GM18870 (cell line): Measurements from ENCODE around the gene COX19.
A peak's percentile ranks its signal among the peaks of the same experiment; 100 is the strongest.
"Not testable (repeated sequence)": the region's sequence is repeated elsewhere in the genome, so short reads cannot be mapped to it uniquely, and the experiment has no call there.

Source experiments
- ATAC-seq: cut with Tn5 transposase; IDR thresholded peaks from one replicate; pipeline ENCODE4 v1.9.1; 2021; ENCODE audit warnings: moderate library complexity; ENCODE audit not compliant: unreplicated experiment

COX19 gene

GRCh38 chr7:931871-932650, 43.3 kb downstream of the COX19 start:
- no peak for ATAC-seq

GRCh38 chr7:930975-931758, 44.2 kb downstream of the COX19 start:
- no peak for ATAC-seq

- ATAC-seq, result no peak
Measured at GRCh38 chr7:929311-929711, 46.0 kb downstream of the COX19 start.

DNA sequence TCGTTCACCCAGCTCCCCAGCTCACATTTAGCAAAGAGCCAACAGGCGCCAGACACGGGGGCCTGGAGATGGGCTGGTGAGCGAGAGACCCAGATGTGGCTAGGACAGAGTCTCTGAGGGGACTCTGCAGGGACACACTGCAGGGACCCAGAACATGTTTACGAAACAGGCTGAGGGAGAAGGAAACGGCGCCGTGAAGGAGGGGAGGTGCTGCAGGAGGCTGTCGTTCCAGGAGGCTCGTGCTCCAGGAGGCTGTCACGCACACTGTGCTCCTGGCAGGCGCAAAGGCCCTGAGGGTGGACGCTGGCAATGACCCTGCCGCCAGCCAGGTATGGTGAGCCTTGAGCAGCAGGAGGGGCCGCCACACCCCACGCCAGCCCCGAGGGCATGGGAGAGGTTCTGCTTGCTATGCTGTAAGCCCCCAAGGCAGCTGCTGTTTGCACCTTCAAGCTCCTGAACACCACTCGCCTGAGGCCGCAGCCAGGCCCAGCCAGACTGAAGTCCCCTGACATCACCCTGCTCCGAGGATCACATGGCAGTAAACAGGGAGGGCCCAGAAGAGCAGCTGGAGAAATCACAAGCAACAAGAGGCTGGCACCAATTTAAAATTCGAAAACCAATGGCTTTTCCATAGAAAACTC, 48.2 kb downstream of the COX19 start:
- no peak for ATAC-seq

DNA sequence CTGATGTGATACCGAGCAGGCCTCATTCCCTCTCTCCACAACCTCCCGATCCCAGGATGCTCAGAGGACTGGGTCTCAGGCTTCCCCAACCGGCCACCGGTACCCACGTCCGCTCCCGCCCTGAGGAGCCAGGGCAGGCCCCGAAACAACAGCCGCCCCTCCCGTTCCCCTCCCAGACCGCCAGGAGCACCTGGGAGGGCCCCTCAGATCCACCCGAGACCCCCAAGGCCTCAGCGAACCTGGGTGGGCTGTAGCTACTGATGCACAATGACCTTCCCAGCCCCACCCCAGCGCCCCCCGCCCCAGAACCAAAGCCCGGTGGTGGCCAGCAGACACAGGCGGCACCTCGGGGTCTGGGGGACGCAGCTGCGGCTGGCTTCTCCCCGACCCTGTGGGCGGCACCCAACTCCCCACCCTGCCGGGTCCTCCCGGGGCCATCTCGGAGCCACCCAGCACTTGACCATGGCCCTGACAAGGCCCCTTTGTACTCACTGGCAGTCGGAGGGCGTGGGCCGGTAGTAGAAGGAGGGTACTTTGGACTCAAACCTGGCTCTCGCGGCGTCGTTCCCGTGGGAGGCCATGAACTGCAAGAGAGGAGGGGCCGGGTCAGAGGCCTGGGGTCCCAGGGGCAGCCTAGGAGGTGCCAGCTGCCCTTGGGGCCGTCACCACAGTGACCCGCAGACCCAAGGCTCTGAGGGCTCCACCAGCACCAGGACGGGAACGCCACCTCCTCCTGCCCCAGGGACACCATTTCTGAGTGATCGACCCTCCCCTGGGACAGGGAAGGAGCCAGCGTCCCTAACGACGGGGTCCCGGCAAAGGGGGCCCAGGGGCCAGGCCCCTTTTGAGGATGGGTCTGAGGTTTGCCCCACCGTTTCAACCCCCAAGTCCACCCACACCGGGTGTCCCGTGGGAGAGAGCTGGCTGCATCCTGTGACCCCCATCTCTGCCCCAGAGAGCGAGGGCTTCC, 49.0 kb downstream of the COX19 start:
- no peak for ATAC-seq

GRCh38 chr7:925601-926000, 49.7 kb downstream of the COX19 start:
- ATAC-seq, result no peak

DNA sequence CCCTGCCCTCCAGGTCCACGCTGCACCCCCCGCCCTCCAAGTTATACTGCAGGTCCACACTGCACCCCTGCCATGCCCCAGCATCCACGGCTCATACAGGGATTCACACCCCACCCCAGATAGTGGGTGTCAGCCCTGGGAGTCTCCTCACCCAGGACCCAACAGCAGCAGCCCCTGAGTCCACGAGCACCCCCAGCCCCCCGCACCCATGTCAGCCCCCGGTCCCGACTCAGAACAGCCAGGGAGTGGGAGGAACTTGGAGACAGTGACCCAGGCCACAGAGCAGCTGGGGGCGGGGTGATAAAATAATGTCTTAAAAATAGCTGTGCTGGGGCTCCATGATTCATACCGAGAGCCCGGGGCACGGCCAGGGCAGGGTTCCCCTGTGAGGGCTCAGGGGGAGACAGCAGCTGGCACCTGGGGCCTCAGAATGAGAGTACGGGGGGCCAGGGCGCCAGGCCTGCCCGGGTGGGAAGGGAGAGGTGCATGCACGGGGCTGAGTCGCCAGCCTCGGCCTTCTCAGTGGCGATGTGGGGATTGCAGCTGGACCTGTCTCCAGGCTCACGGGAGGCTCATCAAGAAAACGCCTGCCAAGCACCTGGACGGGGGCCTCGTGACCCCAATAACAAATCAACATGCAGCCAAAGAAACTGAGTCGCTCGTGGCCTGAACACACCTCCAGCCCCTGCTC, 50.7 kb downstream of the COX19 start:
- no peak for ATAC-seq

- ATAC-seq, result not testable (repeated sequence)
Measured at GRCh38 chr7:924042-924441, 51.3 kb downstream of the COX19 start.

DNA sequence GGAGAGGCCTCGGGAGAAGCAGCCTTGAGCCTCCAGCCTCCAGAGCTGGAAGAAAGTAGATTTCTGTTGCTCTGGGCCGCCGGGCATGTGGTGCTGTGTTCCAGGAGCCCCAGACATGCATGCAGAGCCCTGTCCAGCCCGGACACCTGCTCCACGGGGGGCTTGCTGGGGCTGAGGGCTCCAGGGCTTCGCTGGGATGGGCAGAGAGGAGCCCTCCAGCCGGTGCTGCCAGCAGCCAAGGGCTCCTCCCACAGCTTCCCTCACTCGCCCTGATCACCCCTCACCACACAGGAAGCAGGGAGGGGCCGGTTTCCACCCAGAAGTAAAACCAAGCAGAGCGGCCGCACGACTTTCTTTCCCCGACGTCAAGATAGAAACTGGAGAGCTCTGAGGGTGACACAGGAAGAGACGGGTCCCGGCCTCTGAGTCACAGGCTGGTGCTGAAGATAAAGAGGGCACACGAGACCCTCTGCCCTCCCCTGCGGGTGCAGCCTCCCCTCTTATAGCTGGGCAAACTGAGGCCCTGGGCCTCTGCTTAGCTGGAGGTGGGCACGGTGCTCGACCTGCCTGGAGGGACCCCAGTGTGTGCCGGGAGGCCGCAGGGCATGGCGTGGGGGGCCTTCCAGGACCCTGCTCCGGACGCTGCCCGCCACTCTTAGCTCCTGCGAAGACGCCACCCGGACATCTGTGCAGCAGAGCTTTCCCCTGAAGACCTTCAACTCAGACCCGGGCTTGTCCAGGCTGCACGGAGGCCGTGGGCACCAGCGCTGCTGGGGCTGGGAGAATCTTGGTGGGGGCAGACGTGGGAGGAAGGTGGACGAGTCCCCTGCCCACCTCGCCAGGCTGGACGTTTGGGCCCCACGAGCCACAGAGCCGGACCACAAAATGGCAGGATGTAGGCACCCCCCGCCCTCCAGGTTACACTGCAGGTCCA, 52.0 kb downstream of the COX19 start:
- peak; percentile 67 for ATAC-seq

GRCh38 chr7:922334-923107, 52.8 kb downstream of the COX19 start:
- ATAC-seq, result no peak

GRCh38 chr7:921581-922333, 53.6 kb downstream of the COX19 start:
- no peak for ATAC-seq

- ATAC-seq, result no peak
Measured at GRCh38 chr7:921071-921461, 54.3 kb downstream of the COX19 start.

DNA sequence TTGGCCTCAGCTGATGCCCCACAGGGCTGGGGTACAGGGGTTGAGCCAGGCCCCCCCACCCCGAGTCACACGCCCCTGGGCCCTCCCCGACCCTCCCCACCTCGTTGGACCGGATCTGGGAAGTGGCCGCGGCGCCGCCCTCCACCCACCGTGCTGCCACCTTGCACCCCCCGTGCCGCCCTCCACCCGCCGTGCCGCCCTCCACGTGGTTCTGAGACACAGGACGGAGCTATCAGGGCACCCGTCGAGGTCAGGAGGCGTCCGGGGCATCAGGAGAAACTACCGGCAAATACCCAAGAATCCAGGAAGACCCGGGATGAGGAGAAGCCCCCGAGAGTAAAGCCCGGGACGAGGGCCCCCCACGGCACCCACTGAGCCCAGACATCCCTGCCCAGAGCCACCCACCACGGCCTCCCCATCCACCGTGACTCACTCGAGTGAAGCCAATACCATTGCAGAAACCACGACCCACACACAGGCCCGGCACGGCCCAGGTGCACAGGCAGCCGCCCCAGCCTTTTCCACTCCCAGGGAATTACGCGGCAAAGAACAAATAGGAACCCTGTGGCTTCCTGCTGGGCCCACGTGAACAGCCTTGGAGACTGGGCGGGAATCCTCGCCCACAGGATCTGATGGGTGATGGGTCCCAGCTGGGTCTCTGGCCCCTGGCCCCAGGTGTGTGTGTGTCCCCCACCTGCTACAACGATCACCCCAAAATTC, 54.8 kb downstream of the COX19 start:
- no peak for ATAC-seq

- ATAC-seq, result no peak
Measured at GRCh38 chr7:919924-920341, 55.4 kb downstream of the COX19 start.

- no peak for ATAC-seq
Measured at GRCh38 chr7:919114-919442, 56.3 kb downstream of the COX19 start.

GRCh38 chr7:918441-919113, 56.8 kb downstream of the COX19 start:
- no peak for ATAC-seq

DNA sequence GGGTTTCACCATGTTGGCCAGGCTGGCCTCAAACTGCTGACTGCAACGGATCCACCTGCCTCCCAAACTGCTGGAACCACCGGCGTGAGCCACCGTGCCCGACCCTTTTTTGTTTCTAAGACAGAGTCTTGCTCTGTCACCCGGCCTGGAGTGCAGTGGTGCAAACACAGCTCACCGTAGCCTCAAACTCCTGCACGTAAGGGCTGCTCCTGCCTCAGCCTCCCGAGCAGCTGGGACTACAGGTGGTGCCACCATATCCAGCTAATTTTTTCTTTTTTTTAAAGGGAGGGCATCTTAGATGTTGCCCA, 57.3 kb downstream of the COX19 start:
- ATAC-seq, result no peak
